Adrenal gland (tissue), 5 donors: ENCODE results near the gene HMCES.

Experiments
- CTCF ChIP-seq, 6 experiments: fragments of 450-650 bp in 4 of 6; fragments of 200-600 bp in 2 of 6; sonication (generic) in 1 of 6; IDR thresholded peaks; 1 replicate in 5 of 6; 2 replicates in 1 of 6; pipeline versions ENCODE4 v1.5.1 to v1.8.0; 2016 to 2021; ENCODE audit warnings: antibody characterized with exemption in 6 of 6, mild to moderate bottlenecking in 2 of 6, moderate library complexity in 1 of 6
- POLR2A ChIP-seq, 2 donors: fragments of 450-650 bp; IDR thresholded peaks; one replicate each; pipeline ENCODE4 v1.6.1; 2017; ENCODE audit warnings: antibody characterized with exemption in 2 of 2, mild to moderate bottlenecking in 2 of 2, moderate library complexity in 1 of 2
- donor health status: DM: no; HTN: no; CAD: no.

- no peak for TF ChIP-seq CTCF (IDR thresholded peaks at IDR 0.05)
- no peak for TF ChIP-seq POLR2A (IDR thresholded peaks at IDR 0.05)
Observed at GRCh38 chr3:129289201-129289921, 10.7 kb downstream of the HMCES start.
